GM21717 (cell line): ENCODE data around the gene CALD1.
A peak's percentile ranks its signal among the peaks of the same experiment; 100 is the strongest.

Source experiments
- ATAC-seq: cut with Tn5 transposase; IDR thresholded peaks from one replicate; pipeline ENCODE4 v1.9.1; 2021; ENCODE audit warnings: mild to moderate bottlenecking, moderate library complexity; ENCODE audit not compliant: unreplicated experiment

The CALD1 gene

GRCh38 chr7:134778941-134779740 lies at the start of gene CALD1:
TSS of gene CALD1 (plus strand) at chr7:134779634. CDS start at chr7:134867734, 88,100 bp downstream.
- no peak for ATAC-seq

GRCh38 chr7:134729895-134730294 lies 49.5 kb upstream of the CALD1 start:
- ATAC-seq = no peak

GRCh38 chr7:134730411-134730829 lies 49.0 kb upstream of the CALD1 start:
- no peak for ATAC-seq

- ATAC-seq = no peak
Observed at GRCh38 chr7:134731616-134732015, 47.8 kb upstream of the CALD1 start.

- ATAC-seq = no peak
Observed at GRCh38 chr7:134732728-134733127, 46.7 kb upstream of the CALD1 start.

GRCh38 chr7:134736381-134736780 lies 43.1 kb upstream of the CALD1 start:
- ATAC-seq = no peak

- ATAC-seq = peak; percentile 56
Observed at GRCh38 chr7:134737566-134738345, 41.7 kb upstream of the CALD1 start.

GRCh38 chr7:134739362-134739761 lies 40.1 kb upstream of the CALD1 start:
- ATAC-seq = no peak

- ATAC-seq = no peak
Observed at GRCh38 chr7:134740376-134740775, 39.1 kb upstream of the CALD1 start.

GRCh38 chr7:134741907-134742635 lies 37.4 kb upstream of the CALD1 start:
- ATAC-seq = no peak

GRCh38 chr7:134742688-134743350 lies 36.6 kb upstream of the CALD1 start:
- no peak for ATAC-seq

- ATAC-seq = no peak
Observed at GRCh38 chr7:134744569-134744968, 34.9 kb upstream of the CALD1 start.

GRCh38 chr7:134747326-134747725 lies 32.1 kb upstream of the CALD1 start:
- no peak for ATAC-seq

GRCh38 chr7:134750083-134751062 lies 29.1 kb upstream of the CALD1 start:
- ATAC-seq = no peak

- no peak for ATAC-seq
Observed at GRCh38 chr7:134752006-134752760, 27.3 kb upstream of the CALD1 start.

- no peak for ATAC-seq
Observed at GRCh38 chr7:134755422-134756022, 23.9 kb upstream of the CALD1 start.

- no peak for ATAC-seq
Observed at GRCh38 chr7:134757938-134758337, 21.5 kb upstream of the CALD1 start.

- no peak for ATAC-seq
Observed at GRCh38 chr7:134758981-134759380, 20.5 kb upstream of the CALD1 start.

- no peak for ATAC-seq
Observed at GRCh38 chr7:134761266-134761665, 18.2 kb upstream of the CALD1 start.
